Mesendoderm (in vitro differentiated cells): ENCODE results near the gene KATNAL1.

Experiments
- DNase-seq: peaks from one replicate; pipeline ENCODE4 v3.0.0; 2013
- H2AK5ac ChIP-seq: 2 replicates; pipeline ENCODE4 v1.6.1; 2013; ENCODE audit warnings: low read length, inconsistent platforms
- H2BK120ac ChIP-seq: 2 replicates; pipeline ENCODE4 v1.6.1; 2013; ENCODE audit warnings: low read depth, mild to moderate bottlenecking, low read length, moderate library complexity, mixed read lengths
- H2BK15ac ChIP-seq: replicated peaks from 2 replicates; pipeline ENCODE4 v1.6.1; 2013; ENCODE audit warnings: low read depth, mild to moderate bottlenecking, moderate library complexity
- H2BK5ac ChIP-seq: 2 replicates; pipeline ENCODE4 v1.6.1; 2013; ENCODE audit warnings: low read length, inconsistent platforms
- H3K18ac ChIP-seq: 2 replicates; pipeline ENCODE4 v1.6.1; 2013; ENCODE audit warnings: mild to moderate bottlenecking, low read length, mixed read lengths
- H3K23ac ChIP-seq: one replicate; pipeline ENCODE4 v1.6.1; 2013; ENCODE audit warnings: low read length
- H3K27ac ChIP-seq: 2 replicates; pipeline ENCODE4 v1.5.1; 2013; ENCODE audit warnings: low read depth, mild to moderate bottlenecking, inconsistent platforms, low read length, moderate library complexity
- H3K27me3 ChIP-seq: 2 replicates; pipeline ENCODE4 v1.6.1; 2013; ENCODE audit warnings: low read length, control low read depth, mild to moderate bottlenecking, inconsistent platforms; ENCODE audit not compliant: insufficient read depth, poor library complexity
- H3K36me3 ChIP-seq: 2 replicates; pipeline ENCODE4 v1.6.1; 2013; ENCODE audit warnings: low read length, inconsistent platforms; ENCODE audit not compliant: control insufficient read depth, insufficient read depth
- H3K4ac ChIP-seq: one replicate; pipeline ENCODE4 v1.6.1; 2013; ENCODE audit warnings: low read depth, mild to moderate bottlenecking, low read length, moderate library complexity
- H3K4me1 ChIP-seq: 2 replicates; pipeline ENCODE4 v1.6.1; 2013; ENCODE audit warnings: low read depth, low read length, inconsistent platforms; ENCODE audit not compliant: control insufficient read depth
- H3K4me2 ChIP-seq: 2 replicates; pipeline ENCODE4 v1.6.1; 2013; ENCODE audit warnings: low read length
- H3K4me3 ChIP-seq: 2 replicates; pipeline ENCODE4 v1.5.1; 2013; ENCODE audit warnings: mild to moderate bottlenecking, low read length
- H3K56ac ChIP-seq: one replicate; pipeline ENCODE4 v1.6.1; 2013; ENCODE audit warnings: low read length
- H3K79me1 ChIP-seq: 2 replicates; pipeline ENCODE4 v1.6.1; 2013; ENCODE audit warnings: low read length, inconsistent platforms
- H3K79me2 ChIP-seq: 2 replicates; pipeline ENCODE4 v1.6.1; 2013; ENCODE audit warnings: mild to moderate bottlenecking, low read length; ENCODE audit not compliant: control insufficient read depth, insufficient read depth
- H3K9ac ChIP-seq: 2 replicates; pipeline ENCODE4 v1.6.1; 2013; ENCODE audit warnings: low read length, inconsistent platforms
- H4K5ac ChIP-seq: one replicate; pipeline ENCODE4 v1.6.1; 2013; ENCODE audit warnings: low read length
- H4K8ac ChIP-seq: one replicate; pipeline ENCODE4 v1.6.1; 2013; ENCODE audit warnings: low read depth, mild to moderate bottlenecking, control low read depth, low read length, moderate library complexity
- WGBS: extraction: QIAGEN DNeasy Blood & Tissue Kit; methylation state at CpG from one replicate; pipeline ENCODE4 v1.1.7; 2013; ENCODE audit warnings: low lambda C conversion rate, missing lambda C conversion rate; ENCODE audit not compliant: insufficient coverage; ENCODE audit errors: extremely low coverage; 5-methylcytosine and 5-hydroxymethylcytosine counted together

Gene KATNAL1

DNA sequence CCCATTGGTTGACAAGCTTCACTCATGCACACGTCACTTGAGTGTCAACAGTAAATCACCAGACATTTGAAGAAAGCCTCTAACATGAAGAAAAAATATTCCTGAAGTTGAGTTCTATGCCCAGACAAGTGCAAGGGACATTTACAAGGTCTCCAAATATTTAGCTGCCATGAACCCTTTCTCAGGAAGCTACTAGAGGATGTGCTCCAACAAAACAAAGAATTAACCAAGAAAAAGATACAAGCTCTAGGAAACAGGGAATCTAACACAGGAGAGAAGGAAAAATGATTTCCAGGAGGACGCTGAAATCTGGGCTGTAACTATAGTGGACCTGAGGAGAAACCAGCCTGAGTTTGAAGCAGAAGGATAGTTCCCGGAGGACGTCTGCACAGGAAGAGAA, 45.7 kb upstream of the KATNAL1 start:
- Histone ChIP-seq H3K27ac (no peak overlapping the region), H3K4me1 (peaks cover 2% of the 10 kb centered on the region), H3K23ac (no peak overlapping the region), H3K27me3 (no peaks in the 10 kb centered on the region), H4K5ac (no peak overlapping the region), H3K4ac (no peak overlapping the region), H3K4me3 (no peak overlapping the region), H3K79me2 (no peaks in the 10 kb centered on the region), H2BK120ac (no peak overlapping the region), H2BK15ac (no peak overlapping the region), H3K9ac (no peak overlapping the region), H3K18ac (no peak overlapping the region), H3K4me2 (no peak overlapping the region), H2AK5ac (no peak overlapping the region), H3K36me3 (no peaks in the 10 kb centered on the region), H3K79me1 (no peaks in the 10 kb centered on the region), H4K8ac (no peak overlapping the region), H3K56ac (no peak overlapping the region), H2BK5ac (no peak overlapping the region)
- no peak for DNase-seq
- no CpG with 5 or more reads among the region's 4 CpGs for WGBS

DNA sequence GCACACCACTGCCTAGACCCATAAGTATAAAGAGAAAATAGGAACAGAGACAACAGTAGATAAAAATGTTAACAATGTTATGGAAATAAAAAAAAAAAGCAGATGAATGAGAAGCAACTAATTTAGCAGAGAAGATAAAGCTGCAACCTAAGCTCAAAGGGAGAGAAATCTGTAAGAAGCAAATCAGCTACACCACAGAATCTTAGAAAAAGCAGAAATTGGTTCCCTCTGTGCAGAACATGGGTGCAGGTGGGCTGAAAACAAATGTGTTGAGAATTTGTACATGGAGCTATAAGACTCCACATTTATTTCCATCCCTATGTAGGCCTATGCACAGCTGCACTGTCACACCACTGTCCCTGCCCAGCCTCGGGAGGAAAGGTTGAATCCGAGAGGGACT, 44.8 kb upstream of the KATNAL1 start:
- Histone ChIP-seq H3K18ac (no peak overlapping the region), H2BK15ac (no peak overlapping the region), H3K4me2 (no peak overlapping the region), H3K36me3 (no peaks in the 10 kb centered on the region), H3K4me1 (peaks cover 2% of the 10 kb centered on the region), H3K79me2 (no peaks in the 10 kb centered on the region), H3K56ac (no peak overlapping the region), H4K5ac (no peak overlapping the region), H3K79me1 (no peaks in the 10 kb centered on the region), H3K27ac (no peak overlapping the region), H2AK5ac (no peak overlapping the region), H3K27me3 (no peaks in the 10 kb centered on the region), H3K9ac (no peak overlapping the region), H2BK120ac (no peak overlapping the region), H3K4me3 (no peak overlapping the region), H4K8ac (no peak overlapping the region), H3K23ac (no peak overlapping the region), H2BK5ac (no peak overlapping the region), H3K4ac (no peak overlapping the region)
- no peak for DNase-seq
- WGBS = no CpG with 5 or more reads among the region's 2 CpGs

DNA sequence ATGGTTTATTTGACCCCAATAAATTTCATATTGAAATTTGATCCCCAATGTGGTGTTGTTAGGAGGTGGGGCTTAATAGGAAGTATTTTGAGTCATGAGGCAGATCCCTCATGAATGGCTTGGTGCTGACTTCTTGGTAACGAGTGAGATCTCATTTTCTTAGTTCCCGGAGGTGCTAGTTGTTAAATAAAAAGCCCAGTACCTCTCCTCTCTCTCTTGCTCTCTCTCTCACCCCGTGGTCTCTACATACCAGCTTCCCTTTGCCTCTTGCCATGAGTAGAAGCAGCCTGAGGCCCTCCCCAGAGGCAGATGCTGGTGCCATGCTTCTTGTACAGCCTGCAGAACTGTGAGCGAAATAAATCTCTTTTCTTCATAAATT, 39.4 kb upstream of the KATNAL1 start:
- Histone ChIP-seq H3K4me3 (no peak overlapping the region), H2BK15ac (no peak overlapping the region), H4K8ac (no peak overlapping the region), H2BK5ac (no peak overlapping the region), H3K4ac (no peak overlapping the region), H3K4me2 (no peak overlapping the region), H3K36me3 (no peaks in the 10 kb centered on the region), H3K27me3 (no peaks in the 10 kb centered on the region), H2BK120ac (no peak overlapping the region), H3K4me1 (no peaks in the 10 kb centered on the region), H3K18ac (no peak overlapping the region), H3K23ac (no peak overlapping the region), H3K79me2 (no peaks in the 10 kb centered on the region), H3K27ac (no peak overlapping the region), H4K5ac (no peak overlapping the region), H3K9ac (no peak overlapping the region), H3K79me1 (no peaks in the 10 kb centered on the region), H3K56ac (no peak overlapping the region), H2AK5ac (no peak overlapping the region)
- no peak for DNase-seq
- no CpG with 5 or more reads among the region's 4 CpGs for WGBS

DNA sequence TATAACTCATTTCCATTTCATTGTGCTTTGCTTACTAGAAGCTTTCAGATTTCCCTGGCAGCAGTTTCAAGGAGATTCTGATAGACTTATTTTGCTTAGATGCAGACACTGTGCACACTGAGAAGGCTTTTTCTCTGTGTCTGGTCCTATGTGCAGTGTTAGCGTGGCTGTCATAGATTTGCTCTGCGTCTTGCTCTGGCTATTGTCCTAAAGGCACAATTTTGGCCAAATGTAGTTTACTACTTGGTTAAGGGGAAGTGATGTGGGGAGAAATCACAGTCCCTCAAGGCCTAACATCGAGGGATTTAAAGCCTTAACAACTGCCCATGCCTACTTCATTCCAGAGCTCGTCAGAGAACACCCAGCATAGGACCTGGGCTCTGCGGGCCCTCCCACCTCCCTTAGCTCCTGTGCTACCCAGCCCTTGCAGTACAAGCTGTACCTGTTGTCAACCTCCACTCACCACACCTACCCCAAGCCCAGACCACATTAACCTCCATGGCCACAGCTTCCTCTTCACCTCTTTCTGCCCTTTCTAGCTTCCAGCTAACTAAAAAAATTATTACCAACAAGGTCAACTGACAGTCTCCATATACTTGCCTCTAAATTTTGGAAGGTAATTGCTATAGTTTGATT, 38.9 kb upstream of the KATNAL1 start:
- no peak overlapping the region for H3K9ac ChIP-seq
- H3K56ac ChIP-seq = no peak overlapping the region
- no peak overlapping the region for H2BK5ac ChIP-seq
- H3K27me3 ChIP-seq = no peaks in the 10 kb centered on the region
- H3K79me2 ChIP-seq = no peaks in the 10 kb centered on the region
- H2BK120ac ChIP-seq = no peak overlapping the region
- WGBS = no CpG with 5 or more reads among the region's 5 CpGs
- no peak overlapping the region for H3K27ac ChIP-seq
- H3K4me3 ChIP-seq = no peak overlapping the region
- H2BK15ac ChIP-seq = no peak overlapping the region
- no peak for DNase-seq
- no peak overlapping the region for H4K5ac ChIP-seq
- no peak overlapping the region for H3K23ac ChIP-seq
- no peaks in the 10 kb centered on the region for H3K79me1 ChIP-seq
- no peaks in the 10 kb centered on the region for H3K4me1 ChIP-seq
- no peaks in the 10 kb centered on the region for H3K36me3 ChIP-seq
- no peak overlapping the region for H3K4ac ChIP-seq
- no peak overlapping the region for H4K8ac ChIP-seq
- no peak overlapping the region for H3K18ac ChIP-seq
- H2AK5ac ChIP-seq = no peak overlapping the region
- no peak overlapping the region for H3K4me2 ChIP-seq

DNA sequence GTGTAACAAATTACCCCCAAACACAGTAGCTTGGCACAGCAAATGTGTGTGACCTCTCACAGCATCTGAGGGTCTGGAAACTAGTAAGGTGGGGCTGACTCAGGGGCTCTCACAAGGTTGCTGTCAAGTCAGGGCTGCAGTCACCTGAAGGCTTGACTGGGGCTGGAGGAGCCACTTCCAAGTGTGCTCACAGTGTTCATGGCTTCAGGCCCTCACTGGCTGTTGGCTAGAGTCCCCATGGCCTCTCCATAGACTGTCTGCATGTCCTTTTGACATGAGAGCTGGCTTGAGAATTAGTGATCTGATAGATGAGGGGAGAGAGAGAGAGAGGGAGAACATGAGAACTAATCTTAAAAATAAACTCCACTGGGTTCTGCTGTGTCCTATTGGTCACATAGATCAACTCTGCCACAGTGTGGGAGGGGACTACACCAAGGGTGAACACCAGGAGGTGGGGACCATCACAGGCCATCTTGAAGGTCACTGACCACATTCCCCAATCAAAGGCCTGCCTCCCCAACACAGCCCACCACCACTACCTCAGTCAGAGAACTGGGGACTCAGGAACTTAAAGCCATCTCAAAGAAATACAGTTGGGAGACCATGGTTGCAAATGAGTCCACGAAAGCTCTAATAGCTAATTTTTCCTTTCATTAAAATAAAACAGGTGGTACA, 38.2 kb upstream of the KATNAL1 start:
- H3K4me2 ChIP-seq = no peak overlapping the region
- H3K27me3 ChIP-seq = no peaks in the 10 kb centered on the region
- no peak overlapping the region for H3K23ac ChIP-seq
- H3K79me1 ChIP-seq = no peaks in the 10 kb centered on the region
- no peaks in the 10 kb centered on the region for H3K4me1 ChIP-seq
- no peak for DNase-seq
- no peak overlapping the region for H4K5ac ChIP-seq
- H3K79me2 ChIP-seq = no peaks in the 10 kb centered on the region
- no peak overlapping the region for H2AK5ac ChIP-seq
- no peak overlapping the region for H3K4ac ChIP-seq
- H3K56ac ChIP-seq = no peak overlapping the region
- no peak overlapping the region for H2BK15ac ChIP-seq
- no peak overlapping the region for H4K8ac ChIP-seq
- no CpG with 5 or more reads among the region's 1 CpG for WGBS
- H2BK5ac ChIP-seq = no peak overlapping the region
- no peaks in the 10 kb centered on the region for H3K36me3 ChIP-seq
- H3K9ac ChIP-seq = no peak overlapping the region
- H3K4me3 ChIP-seq = no peak overlapping the region
- H3K18ac ChIP-seq = no peak overlapping the region
- no peak overlapping the region for H2BK120ac ChIP-seq
- H3K27ac ChIP-seq = no peak overlapping the region
